Measurements from ENCODE around the gene TEAD3.

DNA sequence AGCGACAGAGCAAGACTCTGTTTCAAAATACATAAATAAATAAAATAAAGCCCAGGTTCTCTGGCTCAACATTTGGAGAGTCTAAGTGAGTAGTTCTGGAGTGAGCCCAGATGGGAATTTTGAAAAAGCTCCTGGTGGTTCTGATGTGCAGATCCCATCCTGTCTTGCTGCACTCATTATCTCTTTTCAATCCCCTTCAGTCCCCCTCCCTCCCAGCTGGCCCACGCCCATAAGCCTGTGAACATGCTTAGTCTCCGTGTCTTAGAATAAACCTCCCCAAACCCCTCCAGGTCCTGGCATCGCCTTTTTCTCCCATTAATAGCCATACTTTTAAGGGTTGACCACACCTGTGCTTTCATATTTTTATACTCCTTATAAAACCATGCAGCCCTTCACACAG lies 35.2 kb upstream of the TEAD3 start:
- TF ChIP-seq, protein P1, sequence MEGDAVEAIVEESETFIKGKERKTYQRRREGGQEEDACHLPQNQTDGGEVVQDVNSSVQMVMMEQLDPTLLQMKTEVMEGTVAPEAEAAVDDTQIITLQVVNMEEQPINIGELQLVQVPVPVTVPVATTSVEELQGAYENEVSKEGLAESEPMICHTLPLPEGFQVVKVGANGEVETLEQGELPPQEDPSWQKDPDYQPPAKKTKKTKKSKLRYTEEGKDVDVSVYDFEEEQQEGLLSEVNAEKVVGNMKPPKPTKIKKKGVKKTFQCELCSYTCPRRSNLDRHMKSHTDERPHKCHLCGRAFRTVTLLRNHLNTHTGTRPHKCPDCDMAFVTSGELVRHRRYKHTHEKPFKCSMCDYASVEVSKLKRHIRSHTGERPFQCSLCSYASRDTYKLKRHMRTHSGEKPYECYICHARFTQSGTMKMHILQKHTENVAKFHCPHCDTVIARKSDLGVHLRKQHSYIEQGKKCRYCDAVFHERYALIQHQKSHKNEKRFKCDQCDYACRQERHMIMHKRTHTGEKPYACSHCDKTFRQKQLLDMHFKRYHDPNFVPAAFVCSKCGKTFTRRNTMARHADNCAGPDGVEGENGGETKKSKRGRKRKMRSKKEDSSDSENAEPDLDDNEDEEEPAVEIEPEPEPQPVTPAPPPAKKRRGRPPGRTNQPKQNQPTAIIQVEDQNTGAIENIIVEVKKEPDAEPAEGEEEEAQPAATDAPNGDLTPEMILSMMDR (IDR thresholded peaks at IDR 0.05), result no peak
- TF ChIP-seq POLR2A (IDR thresholded peaks at IDR 0.05), result no peak
